ENCODE data around the gene OGG1.
A peak's percentile ranks its signal among the peaks of the same experiment; 100 is the strongest.
"Not testable (repeated sequence)": the region's sequence is repeated elsewhere in the genome, so short reads cannot be mapped to it uniquely, and the experiment has no call there.

Gene OGG1

DNA sequence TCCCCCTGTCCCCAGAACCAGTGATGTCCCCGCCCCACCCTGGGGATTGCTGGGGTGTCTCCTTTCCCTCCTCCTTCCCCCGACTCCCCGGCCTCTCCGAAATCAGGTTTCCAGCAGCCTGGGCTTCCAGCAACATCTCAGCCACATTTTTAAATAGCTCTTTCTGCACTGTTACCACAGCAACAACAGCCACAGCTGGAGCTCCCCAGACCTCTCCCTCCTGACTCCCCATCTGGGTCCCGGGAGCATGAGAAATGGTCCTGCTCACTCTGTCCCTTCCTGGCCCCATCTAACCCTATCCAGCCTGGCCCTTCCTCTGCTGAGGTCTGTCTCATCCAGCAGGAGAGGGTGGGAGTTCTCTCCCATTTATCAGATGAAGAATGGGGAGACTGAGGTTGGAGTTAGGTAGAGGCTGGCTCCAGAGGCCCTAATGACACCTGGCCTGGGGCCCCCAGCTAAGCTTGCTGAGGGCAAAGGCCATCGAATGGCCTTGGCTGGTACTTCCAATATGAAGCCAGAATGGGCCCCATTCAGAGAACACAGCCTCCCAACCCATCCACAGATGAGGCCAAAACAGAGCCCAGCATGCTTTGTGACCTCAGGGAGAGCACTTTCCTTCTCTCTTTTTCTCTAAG lies 18.5 kb downstream of the OGG1 start:
- no peak for DNase-seq

DNA sequence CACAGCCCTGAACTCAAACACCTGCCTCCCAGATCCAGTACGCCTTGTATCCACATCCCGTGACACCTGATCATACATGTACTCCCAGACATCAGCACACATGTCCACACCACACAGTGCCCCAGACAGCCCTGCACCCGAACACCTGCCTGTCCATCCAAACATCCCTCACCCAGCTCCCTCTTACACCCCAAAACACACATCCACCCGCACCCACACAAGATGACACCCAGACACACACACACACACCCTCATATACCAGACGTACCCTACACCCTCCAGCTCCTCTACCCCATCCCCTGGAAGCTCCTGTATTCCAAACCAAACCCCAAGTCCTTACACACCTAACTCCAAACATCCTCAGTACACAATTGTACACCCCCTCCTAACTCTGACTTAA lies 19.3 kb downstream of the OGG1 start:
- no peak for DNase-seq

DNA sequence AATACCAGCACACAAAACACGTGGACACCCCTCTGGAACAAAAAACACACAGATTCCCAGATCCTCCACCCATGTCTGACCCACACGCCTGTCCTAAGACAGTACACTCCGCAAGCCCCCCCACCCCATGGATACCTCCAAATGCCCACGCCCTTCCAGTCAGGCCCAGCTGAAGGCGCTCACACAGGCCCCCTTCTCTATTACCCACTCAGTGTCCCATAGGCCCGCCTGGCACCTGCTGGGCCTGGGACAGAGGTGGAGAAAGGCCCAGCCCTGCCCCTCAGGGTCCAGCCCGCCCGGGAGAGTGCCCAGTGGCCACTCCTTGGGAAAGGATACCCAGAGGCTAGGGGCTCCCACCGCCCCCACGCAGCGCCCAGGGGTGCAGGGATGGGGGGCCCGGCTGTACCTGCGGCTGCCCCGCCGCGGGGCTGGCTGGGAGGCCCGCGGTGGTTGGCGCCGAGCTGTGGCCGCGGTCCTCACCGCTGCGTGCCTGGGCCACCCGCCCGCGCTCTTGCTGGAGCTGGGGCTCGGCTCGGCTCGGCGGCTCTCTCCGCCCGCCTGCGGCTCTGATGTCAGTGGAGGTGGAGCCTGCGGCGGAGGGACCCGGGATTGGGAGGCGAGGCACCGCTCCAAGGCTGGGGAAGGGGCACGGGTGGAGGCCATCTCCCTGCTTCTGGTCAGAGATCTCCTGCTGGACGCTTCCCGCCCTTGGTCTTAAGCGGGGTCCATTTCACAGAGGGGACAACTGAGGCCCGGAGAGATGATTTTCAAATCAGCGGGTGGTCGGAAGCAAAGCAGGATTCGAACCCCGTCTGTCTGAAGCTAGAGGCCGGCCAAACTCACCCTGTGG lies 19.9 kb downstream of the OGG1 start, which contains the start of gene CAMK1:
Gene CAMK1 (minus strand): TSS at position 522 of the 850 bp plus-strand sequence. CDS start 2,198 bp downstream, outside the sequence.
- peak; percentile 69 for DNase-seq

DNA sequence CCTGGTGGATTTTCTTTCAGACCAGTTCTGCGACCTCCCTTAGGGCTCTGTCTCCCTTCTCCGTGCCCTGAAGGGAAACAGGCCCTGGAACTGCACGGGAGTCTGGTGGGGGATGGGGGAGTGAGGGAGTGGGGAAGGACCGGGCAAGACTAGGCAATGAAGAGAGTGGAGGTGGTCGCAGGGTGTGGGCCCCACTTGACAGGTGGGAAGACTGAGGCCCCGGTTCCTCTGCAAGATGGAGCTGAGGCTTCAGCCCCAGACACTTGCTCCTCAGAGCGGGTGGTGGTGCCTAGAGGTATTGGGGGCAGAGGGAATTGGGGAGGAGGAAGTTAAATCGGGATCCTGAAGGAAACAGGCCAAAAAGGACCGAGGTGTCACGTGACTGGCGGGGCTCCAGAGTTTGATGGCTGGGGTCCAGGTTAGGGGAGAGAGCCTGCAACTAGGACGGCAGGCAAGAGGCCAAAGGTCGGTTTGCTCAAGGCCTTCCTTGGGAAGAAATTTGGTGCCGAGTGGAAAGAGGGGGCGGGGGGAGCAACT lies 20.6 kb downstream of the OGG1 start:
- DNase-seq: no peak

GRCh38 chr3:9771007-9771406 lies 21.3 kb downstream of the OGG1 start:
- not testable (repeated sequence) for DNase-seq

DNA sequence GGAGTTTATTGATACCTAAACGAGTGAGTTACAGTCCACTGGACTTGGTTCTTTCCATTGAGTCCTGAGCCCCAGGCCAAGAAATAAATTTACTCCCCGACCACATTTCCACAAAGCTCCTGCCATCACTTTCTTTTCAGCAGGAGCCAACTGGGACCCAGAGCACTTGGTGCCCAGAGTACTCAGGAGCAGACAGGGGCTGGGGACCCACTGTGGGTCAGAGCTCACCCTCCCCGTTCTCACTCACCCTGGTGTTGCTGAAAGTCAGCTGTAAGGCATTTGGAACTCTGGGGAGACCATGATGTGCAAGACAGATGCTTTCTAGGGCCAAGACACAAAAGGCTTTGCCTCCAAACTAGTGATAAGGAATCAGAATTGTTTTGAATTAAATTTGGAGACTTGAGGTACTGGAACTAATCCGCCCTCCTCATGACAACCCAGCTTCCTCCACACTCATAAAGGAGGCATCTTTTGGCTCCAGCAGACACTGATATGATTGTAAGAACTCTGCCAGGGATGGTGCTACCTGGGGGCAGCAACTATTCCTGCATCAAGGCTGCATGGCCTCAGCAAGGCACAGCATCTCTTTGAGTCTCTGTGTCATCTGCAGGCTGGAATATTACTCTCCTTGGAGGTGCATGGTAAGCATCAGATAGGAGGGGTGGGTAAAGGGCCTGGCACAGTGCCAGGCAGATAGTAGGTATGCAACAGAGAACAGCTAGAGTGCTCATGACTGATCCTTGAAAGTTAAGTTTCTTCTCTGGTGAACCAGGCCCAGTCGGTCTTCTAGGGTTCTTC lies 27.3 kb downstream of the OGG1 start:
- no peak for DNase-seq

DNA sequence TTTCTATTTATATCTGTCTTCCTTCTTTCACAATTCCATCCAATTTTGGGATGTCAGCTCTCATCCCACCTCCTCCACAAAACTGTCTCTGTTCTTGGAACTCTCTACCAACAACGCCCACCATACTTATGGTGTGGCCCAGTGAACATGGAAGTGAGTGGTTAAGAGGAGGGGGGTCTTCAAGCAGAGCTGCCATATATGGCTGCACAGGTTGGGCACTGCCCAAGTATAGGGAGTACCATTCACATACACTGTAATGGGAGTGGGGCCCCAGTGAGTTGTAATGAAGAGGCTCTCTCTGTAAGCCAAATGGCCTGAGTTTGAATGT lies 27.9 kb downstream of the OGG1 start:
- DNase-seq: no peak

GRCh38 chr3:9778143-9779074 lies 28.7 kb downstream of the OGG1 start:
- DNase-seq: no peak

DNA sequence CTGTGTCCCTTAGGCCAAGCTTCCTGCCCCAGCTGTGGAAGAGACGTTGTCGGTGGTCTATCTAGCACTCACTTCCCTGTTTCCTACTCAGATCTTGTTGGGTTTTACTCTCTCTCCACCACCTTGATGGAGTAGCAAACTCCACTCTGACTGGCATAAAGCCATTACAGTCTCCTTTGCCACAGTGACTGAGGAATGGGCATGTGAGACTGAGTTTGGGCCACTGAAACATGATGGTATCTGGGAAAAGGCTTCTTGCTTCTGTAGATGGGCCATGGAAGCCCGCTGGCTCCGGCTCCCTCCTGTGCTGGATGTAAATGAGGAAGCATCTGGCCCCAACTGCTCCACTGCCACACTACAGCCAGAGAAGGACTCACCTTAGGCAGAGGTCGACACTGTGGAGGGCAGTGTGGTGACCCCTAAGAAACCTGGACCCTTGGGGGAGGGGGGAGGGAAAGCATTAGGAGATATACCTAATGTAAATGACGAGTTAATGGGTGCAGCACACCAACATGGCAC lies 29.4 kb downstream of the OGG1 start:
- no peak for DNase-seq

DNA sequence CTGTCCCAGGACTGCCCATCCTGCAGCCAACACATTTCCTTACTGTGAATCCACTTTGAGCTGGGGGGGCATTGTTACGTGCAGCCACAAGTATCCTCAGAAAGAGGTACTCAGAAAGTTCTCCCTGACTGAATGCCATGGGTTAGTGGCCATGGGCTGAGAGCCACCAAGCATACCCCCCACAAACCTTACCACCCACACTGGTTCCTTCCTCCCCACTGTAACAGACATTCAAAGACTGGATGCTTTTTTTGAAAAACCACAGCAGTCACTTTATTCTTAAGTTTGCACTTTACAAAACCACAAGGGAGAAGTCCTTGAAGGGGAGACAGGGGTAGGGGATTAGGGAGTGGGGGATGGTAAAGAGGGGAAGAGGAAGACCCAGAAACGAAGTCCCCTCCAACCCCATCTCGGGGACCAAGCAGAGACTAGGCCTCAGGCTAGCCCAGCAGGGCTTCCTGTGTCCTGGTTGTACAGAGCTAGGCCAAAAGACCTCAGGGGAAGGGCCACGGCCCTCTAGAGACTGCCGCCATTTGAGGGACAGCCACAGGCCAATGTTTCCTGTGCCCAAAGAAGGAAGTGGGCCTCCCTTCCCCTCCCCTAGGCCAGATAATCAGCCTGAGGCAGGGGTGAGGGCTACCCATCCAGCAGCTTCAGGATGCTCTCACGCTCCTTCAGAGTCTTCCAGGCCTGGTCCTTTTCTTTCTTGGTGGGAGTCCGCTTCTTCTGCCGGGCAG lies 30.1 kb downstream of the OGG1 start:
- DNase-seq: peak; percentile 33

- DNase-seq: no peak
Measured at GRCh38 chr3:9780458-9780812, 30.7 kb downstream of the OGG1 start.

GRCh38 chr3:9780910-9781309 lies 31.2 kb downstream of the OGG1 start:
- no peak for DNase-seq

DNA sequence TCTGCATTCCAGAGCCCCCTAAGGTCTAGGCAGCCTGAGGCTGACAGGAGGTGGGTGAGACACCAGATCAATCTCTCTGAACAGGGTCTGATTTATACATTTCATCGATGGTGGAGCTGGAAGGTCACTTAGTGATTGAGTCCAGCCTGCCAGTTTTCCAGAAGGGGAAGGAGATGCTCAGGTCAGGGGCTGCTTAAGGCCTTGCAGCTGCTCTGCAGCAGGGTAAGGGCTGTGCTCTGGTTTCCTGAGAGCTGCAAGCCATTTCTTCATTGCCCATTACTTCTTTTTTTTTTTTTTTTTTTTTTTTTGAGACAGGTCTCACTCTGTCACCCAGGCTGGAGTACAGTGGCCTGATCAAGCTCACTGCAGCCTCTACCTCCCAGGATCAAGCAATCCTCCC lies 31.8 kb downstream of the OGG1 start:
- no peak for DNase-seq

GRCh38 chr3:9781978-9782603 lies 32.3 kb downstream of the OGG1 start:
- no peak for DNase-seq

DNA sequence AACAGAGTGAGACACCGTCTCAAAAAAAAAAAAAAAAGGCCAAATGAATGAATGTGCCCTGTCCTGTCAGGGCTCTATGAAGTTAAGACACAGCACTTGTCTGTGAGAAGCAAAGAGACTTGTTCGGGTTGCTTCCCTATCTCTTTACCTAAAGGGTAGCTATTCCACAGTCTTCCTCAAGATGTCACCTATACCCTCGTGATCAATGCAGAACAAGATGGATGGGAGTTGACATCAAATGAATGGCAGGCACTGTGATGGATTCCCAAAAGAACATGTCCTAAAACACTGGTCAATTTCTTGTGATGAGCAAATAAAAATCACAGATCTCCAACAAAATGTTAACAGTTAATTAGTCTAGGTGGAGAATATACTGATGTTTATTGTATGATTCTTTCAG lies 33.0 kb downstream of the OGG1 start:
- DNase-seq: no peak

DNA sequence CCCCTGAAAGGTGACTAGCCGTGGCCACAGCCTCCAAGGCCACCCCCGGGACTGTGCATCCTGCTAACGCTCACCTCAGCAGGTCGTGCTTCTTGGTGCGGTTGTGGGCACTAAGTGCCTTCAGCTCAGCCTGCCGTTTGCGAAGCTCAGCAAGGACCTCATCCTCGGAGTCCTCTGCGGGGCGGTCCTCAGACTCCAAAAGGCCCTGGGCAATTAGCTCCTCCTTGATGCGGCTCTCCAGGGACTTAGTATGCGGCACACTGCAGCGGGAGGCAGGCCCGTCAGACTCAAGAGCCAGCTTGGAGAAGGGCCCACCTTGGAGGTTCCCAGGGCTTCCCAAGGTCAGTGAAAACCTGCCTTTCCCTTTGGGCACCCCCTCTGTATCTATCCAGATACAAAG lies 34.2 kb downstream of the OGG1 start:
- no peak for DNase-seq

- DNase-seq: no peak
Measured at GRCh38 chr3:9784965-9785364, 35.2 kb downstream of the OGG1 start.

- no peak for DNase-seq
Measured at GRCh38 chr3:9785602-9786001, 35.9 kb downstream of the OGG1 start.

DNA sequence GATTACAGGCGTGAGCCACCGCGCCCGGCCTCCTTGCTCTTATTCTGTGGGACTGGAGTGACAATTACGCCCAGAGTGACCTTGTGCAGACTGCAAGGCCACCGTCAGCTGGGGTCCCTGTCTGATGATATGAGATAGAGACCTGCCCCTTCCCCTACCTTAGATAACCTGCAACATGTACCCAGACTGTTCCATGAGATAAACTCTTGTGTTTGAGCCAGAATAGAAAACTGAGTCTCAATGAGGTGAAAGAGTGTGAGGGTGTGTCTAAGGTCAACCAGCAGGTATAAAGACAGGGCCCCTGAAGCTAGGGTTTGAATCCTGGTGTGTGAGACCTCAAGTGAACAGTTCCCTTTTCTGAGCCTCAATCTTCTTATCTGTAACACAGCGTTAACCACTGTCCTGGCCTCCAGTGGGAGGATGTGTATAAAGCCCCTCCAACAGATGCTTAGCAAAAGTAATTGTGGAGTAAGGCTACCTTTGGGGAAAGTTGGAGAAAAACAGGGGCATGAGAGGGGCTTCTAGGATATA lies 36.5 kb downstream of the OGG1 start:
- no peak for DNase-seq

DNA sequence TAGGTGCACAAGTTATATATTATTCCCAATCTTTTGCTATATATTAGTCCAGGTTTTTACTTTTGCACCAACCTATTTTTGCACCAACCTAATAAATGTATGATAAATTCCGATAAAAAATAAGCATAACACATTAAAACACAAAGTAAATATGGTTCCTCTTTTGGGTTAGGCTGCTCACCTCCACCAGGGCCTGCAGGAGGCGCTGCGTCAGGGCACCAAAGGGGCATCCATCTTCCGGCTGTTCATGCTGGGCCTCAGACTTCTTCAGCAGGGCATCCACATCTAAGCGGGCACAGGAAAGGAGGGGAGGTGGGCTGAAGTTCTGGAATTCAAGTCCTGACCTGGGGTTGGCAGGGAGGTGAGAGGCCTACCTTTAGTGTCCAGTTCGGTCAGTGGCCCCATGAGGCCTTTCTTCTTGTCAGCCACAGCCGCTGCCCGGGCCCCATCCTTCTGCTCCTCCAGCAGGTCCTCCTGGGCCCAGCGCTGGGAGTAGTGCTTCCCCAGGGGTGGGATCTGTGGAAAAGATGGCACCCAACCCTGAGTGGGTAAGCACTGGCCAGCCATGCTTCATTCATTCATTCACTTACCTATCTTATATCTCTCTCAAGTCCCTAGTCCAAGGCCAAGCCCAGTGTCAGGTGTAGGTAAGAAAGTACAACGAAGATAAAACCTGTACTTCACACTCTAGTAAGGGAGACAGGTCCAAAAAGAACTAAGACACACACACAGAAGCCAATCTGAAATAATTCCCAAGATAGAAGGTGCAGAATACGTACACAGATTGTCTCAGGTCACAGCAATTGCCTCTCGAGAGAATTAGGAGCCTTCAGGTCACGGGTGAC lies 37.3 kb downstream of the OGG1 start:
- DNase-seq: no peak
